ENCODE data around the gene C5orf47. TPM values are rescaled to one million over a fixed set of nuclear protein-coding genes. Genes with fewer than 3 reads are reported as not detected.

The C5orf47 gene
- total and polyA plus RNA-seq, 4 donors, result 0.08 TPM; not detected in 3

DNA sequence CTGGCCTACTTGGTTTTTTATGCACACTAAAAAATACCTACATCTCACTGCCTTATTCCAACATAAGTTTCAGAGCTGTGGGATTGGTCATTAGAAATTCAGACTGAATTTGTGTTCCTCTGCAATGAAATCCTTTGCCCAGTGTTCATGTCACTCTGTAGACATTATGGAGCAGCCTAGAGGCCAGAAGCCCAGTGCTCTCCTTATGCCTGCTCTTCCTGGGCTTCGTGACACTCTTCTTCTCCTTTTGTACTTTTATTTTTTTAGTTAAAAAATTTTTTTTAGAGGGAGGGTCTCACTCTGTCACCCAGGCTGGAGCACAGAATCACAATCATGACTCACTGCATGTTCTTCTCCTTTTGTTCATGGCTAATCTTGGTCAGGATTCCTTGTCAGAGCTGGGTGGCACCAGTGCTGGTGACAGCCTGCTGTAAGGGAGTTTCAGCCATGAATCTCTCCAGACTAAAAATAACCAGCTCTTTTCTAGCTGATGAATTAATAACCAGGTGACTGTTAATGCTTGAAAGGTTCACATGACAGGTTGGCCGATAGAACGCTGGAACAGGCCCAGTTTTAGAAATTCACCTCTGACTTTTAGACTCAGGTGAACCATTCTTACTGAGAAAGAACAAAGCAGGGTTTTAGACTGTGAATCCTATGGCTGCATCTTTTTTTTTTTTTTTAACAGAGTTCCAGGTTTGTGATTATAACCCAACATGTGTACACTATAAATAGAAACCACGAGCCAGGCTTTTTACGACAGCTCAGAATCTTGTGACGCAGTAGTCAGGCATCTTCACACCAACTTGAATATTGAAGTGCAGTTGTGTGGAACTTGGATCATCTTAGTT is 34.1 kb upstream of the C5orf47 start:
- peaks cover 7 to 31% (median 29%) of the 10 kb centered on the region in 4 donors for H3K4me1 ChIP-seq (ENCODE audit: control insufficient read depth in 4 of 4, insufficient read depth in 4 of 4, low read length in 3 of 4)
- WGBS, result 46% methylated on average over 6 of the region's 6 CpGs
- H3K4me3 ChIP-seq (ENCODE audit: low read depth in 1 of 3, low read length in 3 of 3), result no peak overlapping the region
- no peak for DNase-seq (ENCODE audit: low spot score)
- H3K9ac ChIP-seq (ENCODE audit: low read depth in 1 of 2, low read length in 2 of 2), result peak overlapping the region in 1 of 2 donors; percentile 76
- no peaks in the 10 kb centered on the region for H3K27me3 ChIP-seq (ENCODE audit: control insufficient read depth in 4 of 4, insufficient read depth in 4 of 4, low read length in 3 of 4)
- peaks cover 19 to 58% (median 39%) of the 10 kb centered on the region in 4 donors for H3K36me3 ChIP-seq (ENCODE audit: control insufficient read depth in 4 of 4, insufficient read depth in 3 of 4, low read depth in 1 of 4, low read length in 3 of 4)
- H3K9me3 ChIP-seq (ENCODE audit: control insufficient read depth in 4 of 4, low read length in 3 of 4), result no peaks in the 10 kb centered on the region
- no peak for TF ChIP-seq EGR1 (IDR thresholded peaks at IDR 0.05; ENCODE audit: low read depth in 2 of 2)
- TF ChIP-seq JUND (IDR thresholded peaks at IDR 0.05), result peak in 1 of 2 donors; percentile 7
- peak; percentile 65 for TF ChIP-seq YY1 (IDR thresholded peaks at IDR 0.05)
- no peak for TF ChIP-seq FOXA1 (IDR thresholded peaks at IDR 0.05)
- TF ChIP-seq, protein P1, sequence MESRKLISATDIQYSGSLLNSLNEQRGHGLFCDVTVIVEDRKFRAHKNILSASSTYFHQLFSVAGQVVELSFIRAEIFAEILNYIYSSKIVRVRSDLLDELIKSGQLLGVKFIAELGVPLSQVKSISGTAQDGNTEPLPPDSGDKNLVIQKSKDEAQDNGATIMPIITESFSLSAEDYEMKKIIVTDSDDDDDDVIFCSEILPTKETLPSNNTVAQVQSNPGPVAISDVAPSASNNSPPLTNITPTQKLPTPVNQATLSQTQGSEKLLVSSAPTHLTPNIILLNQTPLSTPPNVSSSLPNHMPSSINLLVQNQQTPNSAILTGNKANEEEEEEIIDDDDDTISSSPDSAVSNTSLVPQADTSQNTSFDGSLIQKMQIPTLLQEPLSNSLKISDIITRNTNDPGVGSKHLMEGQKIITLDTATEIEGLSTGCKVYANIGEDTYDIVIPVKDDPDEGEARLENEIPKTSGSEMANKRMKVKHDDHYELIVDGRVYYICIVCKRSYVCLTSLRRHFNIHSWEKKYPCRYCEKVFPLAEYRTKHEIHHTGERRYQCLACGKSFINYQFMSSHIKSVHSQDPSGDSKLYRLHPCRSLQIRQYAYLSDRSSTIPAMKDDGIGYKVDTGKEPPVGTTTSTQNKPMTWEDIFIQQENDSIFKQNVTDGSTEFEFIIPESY (IDR thresholded peaks at IDR 0.05), result peak; percentile 19
- TF ChIP-seq, protein P2, sequence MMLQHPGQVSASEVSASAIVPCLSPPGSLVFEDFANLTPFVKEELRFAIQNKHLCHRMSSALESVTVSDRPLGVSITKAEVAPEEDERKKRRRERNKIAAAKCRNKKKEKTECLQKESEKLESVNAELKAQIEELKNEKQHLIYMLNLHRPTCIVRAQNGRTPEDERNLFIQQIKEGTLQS (IDR thresholded peaks at IDR 0.05), result no peak
- no peak for TF ChIP-seq GABPA (IDR thresholded peaks at IDR 0.05 in 1 of 2, conservative IDR thresholded peaks at IDR 0.05 in 1 of 2)
- TF ChIP-seq, protein P3, sequence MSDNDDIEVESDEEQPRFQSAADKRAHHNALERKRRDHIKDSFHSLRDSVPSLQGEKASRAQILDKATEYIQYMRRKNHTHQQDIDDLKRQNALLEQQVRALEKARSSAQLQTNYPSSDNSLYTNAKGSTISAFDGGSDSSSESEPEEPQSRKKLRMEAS (IDR thresholded peaks at IDR 0.05), result no peak
- peak; percentile 55 for TF ChIP-seq REST (IDR thresholded peaks at IDR 0.05)
- peak; percentile 59 to 73 for TF ChIP-seq HNF4A (conservative IDR thresholded peaks at IDR 0.05)
- peak; percentile 88 for TF ChIP-seq RXRA (IDR thresholded peaks at IDR 0.05)
- peak; percentile 80 for TF ChIP-seq NR2F2 (IDR thresholded peaks at IDR 0.05)
- peak; percentile 43 to 49 for TF ChIP-seq RAD21 (IDR thresholded peaks at IDR 0.05)
- no peak for TF ChIP-seq FOXA2 (IDR thresholded peaks at IDR 0.05)
- TF ChIP-seq TAF1 (conservative IDR thresholded peaks at IDR 0.05), result peak; percentile 51
- TF ChIP-seq, protein P4, sequence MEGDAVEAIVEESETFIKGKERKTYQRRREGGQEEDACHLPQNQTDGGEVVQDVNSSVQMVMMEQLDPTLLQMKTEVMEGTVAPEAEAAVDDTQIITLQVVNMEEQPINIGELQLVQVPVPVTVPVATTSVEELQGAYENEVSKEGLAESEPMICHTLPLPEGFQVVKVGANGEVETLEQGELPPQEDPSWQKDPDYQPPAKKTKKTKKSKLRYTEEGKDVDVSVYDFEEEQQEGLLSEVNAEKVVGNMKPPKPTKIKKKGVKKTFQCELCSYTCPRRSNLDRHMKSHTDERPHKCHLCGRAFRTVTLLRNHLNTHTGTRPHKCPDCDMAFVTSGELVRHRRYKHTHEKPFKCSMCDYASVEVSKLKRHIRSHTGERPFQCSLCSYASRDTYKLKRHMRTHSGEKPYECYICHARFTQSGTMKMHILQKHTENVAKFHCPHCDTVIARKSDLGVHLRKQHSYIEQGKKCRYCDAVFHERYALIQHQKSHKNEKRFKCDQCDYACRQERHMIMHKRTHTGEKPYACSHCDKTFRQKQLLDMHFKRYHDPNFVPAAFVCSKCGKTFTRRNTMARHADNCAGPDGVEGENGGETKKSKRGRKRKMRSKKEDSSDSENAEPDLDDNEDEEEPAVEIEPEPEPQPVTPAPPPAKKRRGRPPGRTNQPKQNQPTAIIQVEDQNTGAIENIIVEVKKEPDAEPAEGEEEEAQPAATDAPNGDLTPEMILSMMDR (IDR thresholded peaks at IDR 0.05; ENCODE audit: low read depth, low read length, missing input control), result no peak
- TF ChIP-seq SP1 (IDR thresholded peaks at IDR 0.05), result no peak
- TF ChIP-seq HNF4G (IDR thresholded peaks at IDR 0.05), result no peak
- H3K27ac ChIP-seq (ENCODE audit: low read depth in 1 of 2, low read length in 2 of 2), result peak overlapping the region; percentile 65 to 75

Data from liver (tissue), 9 donors.